Stimulated activated naive CD8-positive, alpha-beta T cell treated with anti-CD3 and anti-CD28 coated beads, Interleukin-15, Interleukin-2, amounts not matched to agents 100 U/mL and 50 U/mL, for 24 hours (primary cell): ENCODE measurements around the gene MICA.
A peak's percentile ranks its signal among the peaks of the same experiment; 100 is the strongest.

ENCODE experiments used
- ATAC-seq: fragments of 150-1000 bp; cut with Tn5 transposase; one replicate; pipeline ENCODE4 v1.10.0; 2021
- DNase-seq: peaks from one replicate; pipeline ENCODE4 v3.0.0; 2021

Gene MICA

DNA sequence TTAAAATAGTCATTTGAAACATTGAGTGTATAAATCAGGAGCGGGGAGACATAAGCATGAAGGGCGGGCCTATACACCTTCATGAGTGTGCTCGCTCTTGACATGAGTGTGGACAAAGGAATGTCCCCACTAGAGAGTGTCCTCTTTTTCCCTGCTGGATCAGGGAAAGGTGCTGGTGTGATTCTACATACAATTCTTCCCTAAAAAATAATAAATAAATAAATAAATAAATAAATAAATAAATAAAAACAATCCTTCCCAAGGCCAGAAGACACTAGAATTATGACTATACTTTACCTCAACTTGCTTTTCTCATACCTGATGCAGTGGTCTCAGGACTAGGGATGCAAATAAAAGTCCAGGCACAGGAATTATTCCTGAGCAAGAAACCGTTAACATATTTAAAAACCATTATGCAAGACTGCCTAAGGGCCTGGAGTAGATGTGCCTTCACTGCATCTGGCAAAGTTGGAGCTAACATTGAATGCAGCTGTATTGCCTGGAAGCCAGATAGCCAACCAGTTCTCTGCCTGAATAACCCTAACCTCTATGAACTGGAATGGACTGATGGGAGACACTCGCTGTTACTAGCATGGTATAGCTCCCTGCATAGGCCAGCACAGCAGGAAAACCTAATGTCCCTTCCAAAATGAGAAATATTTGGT, 57.1 kb downstream of the MICA start:
- ATAC-seq (no peak), DNase-seq (no peak)

GRCh38 chr6:31462026-31462963, 58.9 kb downstream of the MICA start:
- DNase-seq = no peak
- no peak for ATAC-seq

DNA sequence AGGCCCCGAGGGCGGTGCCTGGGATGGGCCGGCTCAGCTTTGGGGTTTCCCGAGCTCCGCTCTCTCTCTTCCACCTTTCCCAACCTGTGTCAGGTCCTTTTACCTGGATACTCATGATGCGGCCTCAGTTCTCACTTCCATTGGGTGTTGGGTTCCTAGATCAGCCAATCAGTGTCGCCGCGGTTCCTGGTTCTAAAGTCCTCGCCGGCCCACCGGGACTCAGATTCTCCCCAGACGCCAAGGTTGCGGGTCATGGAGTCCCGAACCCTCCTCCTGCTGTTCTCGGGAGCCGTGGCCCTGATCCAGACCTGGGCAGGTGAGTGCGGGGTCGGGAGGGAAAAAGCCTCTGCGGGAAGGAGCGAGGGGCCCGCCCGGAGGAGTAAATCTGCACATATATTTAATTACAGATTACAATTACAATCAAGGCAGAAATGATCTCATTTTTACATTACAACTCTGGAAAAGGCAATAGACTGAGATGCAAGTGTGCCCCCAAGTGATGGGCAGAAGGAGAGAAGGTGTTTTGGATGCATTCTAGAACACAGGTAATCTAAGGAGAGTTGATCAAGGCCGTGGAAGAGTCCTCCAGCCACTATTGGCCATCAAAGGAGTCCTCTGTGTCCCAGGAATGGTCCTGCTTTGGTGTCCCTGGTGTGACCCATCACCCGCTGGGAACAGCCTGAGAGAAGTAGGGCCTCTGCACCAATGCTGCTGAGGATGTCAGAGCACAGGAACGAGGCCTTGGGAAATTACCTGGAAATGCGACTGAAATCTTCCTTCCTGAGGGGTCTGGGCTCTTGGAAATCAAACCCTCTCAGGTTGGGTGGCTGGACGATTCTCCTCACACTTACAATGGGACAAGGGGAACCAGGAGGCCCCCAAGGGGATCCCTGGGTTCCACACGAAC, 59.8 kb downstream of the MICA start:
- ATAC-seq (peak; percentile 95), DNase-seq (peak; percentile 90)

GRCh38 chr6:31464252-31465184, 61.1 kb downstream of the MICA start:
- DNase-seq (no peak), ATAC-seq (no peak)
